GF-D8 (cell line): ENCODE measurements around the gene PNMA8B.

Source experiments
- DNase-seq: peaks from one replicate; lab custom pipeline; 2025; lab: John Stamatoyannopoulos, UW

Gene PNMA8B

GRCh38 chr19:46452186-46452585 is 43.5 kb downstream of the PNMA8B start:
- DNase-seq, result no peak

- no peak for DNase-seq
Observed at GRCh38 chr19:46451352-46451751, 44.3 kb downstream of the PNMA8B start.

GRCh38 chr19:46450737-46451136 is 44.9 kb downstream of the PNMA8B start:
- DNase-seq, result no peak

DNA sequence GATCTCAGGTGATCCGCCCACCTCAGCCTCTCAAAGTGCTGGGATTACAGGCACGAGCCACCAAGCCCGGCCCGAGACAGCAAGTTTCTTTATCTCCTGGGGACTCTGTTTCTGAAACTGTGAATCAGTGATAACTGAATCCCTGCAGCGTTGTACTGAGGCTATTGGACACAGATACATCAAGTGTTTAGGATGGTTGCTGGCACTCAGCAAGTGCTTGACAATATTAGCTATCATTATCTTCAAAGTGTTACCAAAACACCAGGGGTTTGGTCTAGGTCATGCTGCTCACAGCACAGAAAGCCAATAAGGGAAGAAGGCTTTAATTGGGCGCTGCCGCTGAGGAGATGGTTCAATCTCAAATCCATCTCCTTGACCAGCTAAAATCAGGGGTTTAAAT is 46.4 kb downstream of the PNMA8B start:
- DNase-seq, result no peak

GRCh38 chr19:46448601-46449000 is 47.1 kb downstream of the PNMA8B start:
- no peak for DNase-seq

- DNase-seq, result no peak
Observed at GRCh38 chr19:46447824-46448223, 47.8 kb downstream of the PNMA8B start.

DNA sequence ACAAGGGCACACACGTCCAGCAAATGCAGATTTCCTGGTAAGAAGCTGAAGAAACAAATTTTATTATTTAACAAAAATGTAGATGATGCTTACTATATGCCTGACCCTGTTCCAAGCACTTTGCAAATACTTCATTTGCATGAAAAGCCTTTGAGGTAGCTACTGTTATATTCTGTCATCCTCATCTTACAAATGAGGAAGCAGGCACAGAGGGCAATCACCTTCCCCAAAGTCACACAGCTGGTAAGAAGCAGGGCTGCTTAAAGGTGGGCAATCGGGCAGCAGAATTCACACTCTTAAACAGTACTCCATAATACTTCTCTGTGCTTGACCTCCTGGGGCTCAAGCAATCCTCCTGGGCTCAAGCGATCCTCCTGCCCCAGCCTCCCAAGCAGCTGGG is 48.7 kb downstream of the PNMA8B start:
- DNase-seq, result no peak

GRCh38 chr19:46446021-46446420 is 49.6 kb downstream of the PNMA8B start:
- no peak for DNase-seq

GRCh38 chr19:46442808-46443450 is 52.7 kb downstream of the PNMA8B start:
- no peak for DNase-seq

DNA sequence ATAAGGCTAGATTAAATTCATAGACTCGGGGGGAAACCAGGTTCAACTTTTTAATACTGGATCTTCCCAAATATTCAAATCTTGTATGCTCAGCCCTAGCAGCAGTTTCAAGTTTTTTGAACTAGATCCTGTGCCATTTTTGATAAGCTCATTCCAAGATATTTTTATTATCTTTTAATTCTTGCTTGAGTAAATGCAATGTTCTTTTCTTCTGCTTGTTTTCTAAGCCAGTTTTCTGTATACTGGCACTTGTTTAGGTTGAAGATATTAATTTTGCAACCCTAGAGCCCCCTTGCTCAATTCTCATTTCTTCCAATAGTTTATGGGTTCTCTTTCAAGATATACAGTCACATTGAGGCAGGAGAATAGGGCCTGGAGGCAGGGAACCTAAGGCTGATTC is 53.8 kb downstream of the PNMA8B start:
- DNase-seq, result no peak
